ENCODE results near the gene GRM1.

GRM1 gene

GRCh38 chr6:146028252-146028795 is 538 bp upstream of the GRM1 start:
- TF ChIP-seq, protein P1, sequence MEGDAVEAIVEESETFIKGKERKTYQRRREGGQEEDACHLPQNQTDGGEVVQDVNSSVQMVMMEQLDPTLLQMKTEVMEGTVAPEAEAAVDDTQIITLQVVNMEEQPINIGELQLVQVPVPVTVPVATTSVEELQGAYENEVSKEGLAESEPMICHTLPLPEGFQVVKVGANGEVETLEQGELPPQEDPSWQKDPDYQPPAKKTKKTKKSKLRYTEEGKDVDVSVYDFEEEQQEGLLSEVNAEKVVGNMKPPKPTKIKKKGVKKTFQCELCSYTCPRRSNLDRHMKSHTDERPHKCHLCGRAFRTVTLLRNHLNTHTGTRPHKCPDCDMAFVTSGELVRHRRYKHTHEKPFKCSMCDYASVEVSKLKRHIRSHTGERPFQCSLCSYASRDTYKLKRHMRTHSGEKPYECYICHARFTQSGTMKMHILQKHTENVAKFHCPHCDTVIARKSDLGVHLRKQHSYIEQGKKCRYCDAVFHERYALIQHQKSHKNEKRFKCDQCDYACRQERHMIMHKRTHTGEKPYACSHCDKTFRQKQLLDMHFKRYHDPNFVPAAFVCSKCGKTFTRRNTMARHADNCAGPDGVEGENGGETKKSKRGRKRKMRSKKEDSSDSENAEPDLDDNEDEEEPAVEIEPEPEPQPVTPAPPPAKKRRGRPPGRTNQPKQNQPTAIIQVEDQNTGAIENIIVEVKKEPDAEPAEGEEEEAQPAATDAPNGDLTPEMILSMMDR (IDR thresholded peaks at IDR 0.05; ENCODE audit: borderline replicate concordance, insufficient read depth, low read depth, low read length) = no peak
- H3K4me3 ChIP-seq (ENCODE audit: low read depth, low read length) = no peak overlapping the region

- H3K4me3 ChIP-seq (ENCODE audit: low read depth, low read length) = no peak overlapping the region
- TF ChIP-seq, protein P1 (IDR thresholded peaks at IDR 0.05; ENCODE audit: borderline replicate concordance, insufficient read depth, low read depth, low read length) = no peak
Measured at GRCh38 chr6:146029573-146030184, 817 bp downstream of the GRM1 start.

GRCh38 chr6:146032387-146032786 is 3.5 kb downstream of the GRM1 start:
- TF ChIP-seq, protein P1 (IDR thresholded peaks at IDR 0.05; ENCODE audit: borderline replicate concordance, insufficient read depth, low read depth, low read length) = no peak

DNA sequence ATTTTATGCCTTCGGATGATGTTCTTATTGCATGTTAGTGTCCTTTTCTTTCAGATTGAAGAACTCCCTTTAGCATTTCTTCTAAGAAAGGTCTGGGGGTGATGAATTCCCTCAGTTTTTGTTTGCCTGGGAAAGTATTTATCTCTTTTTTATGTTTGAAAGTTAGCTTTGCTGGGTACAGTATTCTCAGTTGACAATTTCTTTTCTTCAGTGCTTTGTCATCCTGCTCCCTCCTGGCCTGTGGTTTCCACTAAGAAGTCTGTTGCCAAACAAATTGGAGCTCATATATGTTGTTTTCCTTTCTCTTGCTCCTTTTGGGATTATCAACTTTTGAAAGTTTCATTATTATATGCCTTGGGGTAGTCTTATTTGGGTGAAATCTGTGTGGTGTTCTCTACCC is 11.5 kb downstream of the GRM1 start:
- no peak overlapping the region for H3K4me3 ChIP-seq (ENCODE audit: low read depth, low read length)
- TF ChIP-seq, protein P1 (IDR thresholded peaks at IDR 0.05; ENCODE audit: borderline replicate concordance, insufficient read depth, low read depth, low read length) = no peak

More at GRCh38 chr6:146032387-146032786, 3.5 kb downstream of the GRM1 start:
- no peak overlapping the region for H3K4me3 ChIP-seq (ENCODE audit: low read depth, low read length)

DNA sequence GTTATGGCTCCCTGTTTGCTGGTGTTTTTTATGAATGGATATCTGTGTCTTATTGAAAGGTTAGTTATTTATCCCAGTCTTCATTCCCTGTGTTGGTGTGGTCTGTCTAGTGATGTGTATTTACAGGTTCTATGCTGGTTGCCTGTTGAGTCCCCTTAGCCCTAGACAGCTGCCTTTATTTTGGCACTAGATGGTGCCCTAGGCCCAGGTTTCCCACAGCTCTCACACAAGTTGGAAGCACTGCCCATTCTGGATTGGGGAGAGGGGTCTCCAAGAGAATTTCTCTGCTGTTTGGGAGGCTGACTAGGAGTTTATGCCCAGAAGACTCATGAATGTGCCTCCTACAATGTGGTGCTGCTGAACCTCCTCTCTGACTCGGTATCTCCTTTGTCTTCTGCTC is 12.4 kb downstream of the GRM1 start:
- TF ChIP-seq, protein P1 (IDR thresholded peaks at IDR 0.05; ENCODE audit: borderline replicate concordance, insufficient read depth, low read depth, low read length) = peak; percentile 20; the same call in 1 of the 2 replicates
- no peak overlapping the region for H3K4me3 ChIP-seq (ENCODE audit: low read depth, low read length)

GRCh38 chr6:146047371-146047770 is 18.5 kb downstream of the GRM1 start:
- H3K4me3 ChIP-seq (ENCODE audit: low read depth, low read length) = no peak overlapping the region
- TF ChIP-seq, protein P1 (IDR thresholded peaks at IDR 0.05; ENCODE audit: borderline replicate concordance, insufficient read depth, low read depth, low read length) = no peak

DNA sequence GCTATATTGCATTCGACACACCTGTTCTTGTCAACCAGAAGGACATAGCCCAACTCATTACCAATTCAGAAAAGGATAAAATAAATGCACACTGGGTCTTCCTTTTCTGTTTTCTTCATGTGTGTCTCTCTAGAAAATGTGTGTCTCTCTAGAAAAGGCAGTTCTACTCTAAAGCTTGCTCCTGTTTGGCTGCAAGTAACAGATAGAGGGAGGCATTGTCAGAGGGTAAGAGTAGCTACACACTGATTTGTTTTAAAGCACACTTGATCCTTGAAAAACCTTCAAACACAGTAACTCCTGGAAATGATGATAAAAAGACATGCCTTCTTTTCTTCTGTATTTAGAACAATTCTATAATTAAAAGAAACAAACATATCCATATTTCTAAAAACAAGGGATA is 21.3 kb downstream of the GRM1 start:
- TF ChIP-seq, protein P1 (IDR thresholded peaks at IDR 0.05; ENCODE audit: borderline replicate concordance, insufficient read depth, low read depth, low read length) = no peak
- no peak overlapping the region for H3K4me3 ChIP-seq (ENCODE audit: low read depth, low read length)

Measured in GM12875 (cell line).